Activated T-cell treated with anti-CD3 and anti-CD28 coated beads for 1 hour (primary cell): Measurements from ENCODE around the gene PTPRR.

Source experiments
- DNase-seq: peaks from one replicate; pipeline ENCODE4 v3.0.0-alpha.2; 2020; ENCODE audit warnings: low read depth

Gene PTPRR

GRCh38 chr12:70598467-70599193 lies 321.9 kb downstream of the PTPRR start:
- DNase-seq, result no peak

GRCh38 chr12:70592664-70593063 lies 327.9 kb downstream of the PTPRR start:
- no peak for DNase-seq

- DNase-seq, result no peak
These were observed 329.9 kb downstream of the PTPRR start for GRCh38 chr12:70590549-70591226.

GRCh38 chr12:70590051-70590450 lies 330.5 kb downstream of the PTPRR start:
- DNase-seq, result peak; percentile 42
